ENCODE measurements around the gene DBX1.

DBX1 gene

DNA sequence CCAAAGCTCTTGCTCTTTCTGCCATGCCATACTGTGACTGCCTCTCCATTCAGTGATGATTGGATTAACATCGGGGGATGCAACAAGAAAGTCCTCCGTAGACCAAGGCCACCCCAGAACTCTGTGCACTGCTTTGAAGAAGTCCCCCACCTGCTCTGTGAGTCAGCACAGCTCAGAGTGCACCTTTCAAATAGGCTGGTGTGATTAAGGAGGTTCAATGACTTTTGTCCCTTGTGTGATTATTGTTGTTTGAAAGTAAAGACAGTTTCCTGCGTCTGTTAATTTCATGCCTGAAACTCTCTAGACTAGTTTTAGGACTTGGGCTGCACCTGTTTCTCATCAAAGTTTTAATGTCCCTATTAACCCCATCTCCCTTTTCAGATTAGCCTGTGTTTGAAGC, 33.0 kb upstream of the DBX1 start:
- no peak for DNase-seq (ENCODE audit: low read depth, low spot score)
- Histone ChIP-seq H3K4me1 (ENCODE audit: control insufficient read depth, insufficient read depth, low read length) (no peaks in the 10 kb centered on the region), H3K27ac (ENCODE audit: low read length) (no peak overlapping the region), H3K4me3 (ENCODE audit: low read length) (no peak overlapping the region), H3K27me3 (ENCODE audit: control insufficient read depth, insufficient read depth, low read length) (peaks cover 12% of the 10 kb centered on the region), H3K36me3 (ENCODE audit: control insufficient read depth, insufficient read depth, low read length) (no peaks in the 10 kb centered on the region), H3K9me3 (ENCODE audit: control insufficient read depth, insufficient read depth, low read length) (no peaks in the 10 kb centered on the region)
- WGBS (ENCODE audit: insufficient coverage, insufficient read length): no CpG with 5 or more reads among the region's 3 CpGs

DNA sequence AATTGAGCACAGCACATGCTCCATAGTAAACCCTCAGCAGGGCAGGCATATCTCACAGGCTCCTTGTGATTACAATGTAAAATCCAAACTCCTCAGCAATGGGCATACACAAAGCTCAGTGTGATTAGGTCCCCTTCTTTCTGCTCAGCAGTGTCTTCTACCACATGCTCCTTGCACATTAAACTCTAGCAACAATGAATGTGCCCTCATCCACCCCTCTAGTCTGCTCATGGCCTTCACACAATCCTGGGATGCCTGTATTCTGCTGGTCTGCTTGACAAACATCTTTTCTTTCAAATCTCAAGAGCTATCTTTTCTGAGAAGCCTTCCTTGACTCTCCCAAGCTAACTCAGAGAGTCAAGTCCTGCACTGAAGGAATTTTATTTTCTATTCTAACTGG, 32.4 kb upstream of the DBX1 start:
- Histone ChIP-seq H3K4me3 (ENCODE audit: low read length) (no peak overlapping the region), H3K4me1 (ENCODE audit: control insufficient read depth, insufficient read depth, low read length) (no peaks in the 10 kb centered on the region), H3K27ac (ENCODE audit: low read length) (no peak overlapping the region), H3K27me3 (ENCODE audit: control insufficient read depth, insufficient read depth, low read length) (peaks cover 10% of the 10 kb centered on the region), H3K36me3 (ENCODE audit: control insufficient read depth, insufficient read depth, low read length) (no peaks in the 10 kb centered on the region), H3K9me3 (ENCODE audit: control insufficient read depth, insufficient read depth, low read length) (no peaks in the 10 kb centered on the region)
- no peak for DNase-seq (ENCODE audit: low read depth, low spot score)

DNA sequence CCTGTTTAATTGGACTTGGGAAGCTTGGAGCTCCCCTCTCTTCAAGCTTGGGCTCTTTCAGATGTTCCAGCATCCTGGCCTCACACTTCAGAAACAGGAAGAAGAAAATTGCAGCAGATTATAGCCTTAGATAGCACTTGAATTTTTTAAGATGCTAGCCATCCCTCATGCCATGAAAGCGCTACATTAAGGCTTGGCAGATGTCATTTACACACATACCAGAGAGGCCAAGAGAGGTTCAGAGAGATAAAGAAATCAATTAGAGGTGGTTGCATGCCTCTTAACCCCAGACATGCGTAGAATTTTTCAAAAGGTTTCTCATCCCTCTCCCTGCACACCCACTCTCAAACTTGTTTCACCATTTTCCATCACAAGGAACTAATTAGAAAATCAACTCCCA, 31.9 kb upstream of the DBX1 start:
- Histone ChIP-seq H3K36me3 (ENCODE audit: control insufficient read depth, insufficient read depth, low read length) (no peaks in the 10 kb centered on the region), H3K27ac (ENCODE audit: low read length) (no peak overlapping the region), H3K27me3 (ENCODE audit: control insufficient read depth, insufficient read depth, low read length) (peaks cover 12% of the 10 kb centered on the region), H3K9me3 (ENCODE audit: control insufficient read depth, insufficient read depth, low read length) (no peaks in the 10 kb centered on the region), H3K4me3 (ENCODE audit: low read length) (no peak overlapping the region), H3K4me1 (ENCODE audit: control insufficient read depth, insufficient read depth, low read length) (no peaks in the 10 kb centered on the region)
- WGBS (ENCODE audit: insufficient coverage, insufficient read length): no CpG with 5 or more reads among the region's 2 CpGs
- no peak for DNase-seq (ENCODE audit: low read depth, low spot score)

DNA sequence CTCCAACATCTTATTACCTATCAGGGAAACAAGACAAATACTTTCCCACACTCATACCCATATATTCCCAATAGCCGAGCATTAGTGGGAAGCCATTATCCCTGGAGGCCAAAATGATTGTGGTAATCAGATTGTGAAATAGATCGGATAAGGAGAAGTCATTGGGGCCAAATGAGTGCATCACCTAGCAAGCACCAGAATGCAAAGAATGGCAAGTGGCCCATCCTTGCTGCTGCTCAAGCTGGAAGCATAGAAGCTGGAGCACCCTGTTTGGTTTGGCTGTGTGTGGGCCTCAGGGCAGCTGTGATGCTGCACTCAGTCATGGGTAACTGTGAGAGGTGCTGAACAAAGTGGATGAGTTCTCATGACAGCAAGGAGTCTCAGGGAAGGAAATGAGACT, 18.7 kb upstream of the DBX1 start:
- DNase-seq (ENCODE audit: low read depth, low spot score): no peak
- WGBS (ENCODE audit: insufficient coverage, insufficient read length): no CpG with 5 or more reads among the region's 2 CpGs
- no peaks in the 10 kb centered on the region for H3K9me3 ChIP-seq (ENCODE audit: control insufficient read depth, insufficient read depth, low read length)
- H3K27ac ChIP-seq (ENCODE audit: low read length): no peak overlapping the region
- no peaks in the 10 kb centered on the region for H3K36me3 ChIP-seq (ENCODE audit: control insufficient read depth, insufficient read depth, low read length)
- H3K27me3 ChIP-seq (ENCODE audit: control insufficient read depth, insufficient read depth, low read length): no peaks in the 10 kb centered on the region
- no peak overlapping the region for H3K4me3 ChIP-seq (ENCODE audit: low read length)
- no peaks in the 10 kb centered on the region for H3K4me1 ChIP-seq (ENCODE audit: control insufficient read depth, insufficient read depth, low read length)

DNA sequence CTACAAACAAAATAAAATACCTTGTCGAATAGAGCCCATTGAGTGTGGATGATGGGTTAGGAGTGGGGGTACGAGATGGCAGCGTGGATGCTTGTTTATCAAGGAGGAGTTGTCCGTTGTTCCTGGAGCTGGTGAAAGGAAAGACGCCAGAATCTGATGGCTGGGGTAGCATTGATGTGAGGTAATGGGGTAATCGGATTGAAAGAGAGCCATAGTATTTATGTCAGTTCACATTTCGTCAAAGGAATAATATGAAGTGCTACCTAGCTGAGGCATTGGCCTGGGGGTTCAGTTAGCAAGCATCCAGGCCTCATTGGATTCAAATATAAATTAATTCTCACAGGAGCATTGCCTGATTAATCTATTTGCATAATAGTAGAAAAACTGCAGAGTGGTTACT, 16.9 kb upstream of the DBX1 start:
- no CpG with 5 or more reads among the region's 7 CpGs for WGBS (ENCODE audit: insufficient coverage, insufficient read length)
- peaks cover 4% of the 10 kb centered on the region; the same call in 1 of the 2 replicates for H3K27me3 ChIP-seq (ENCODE audit: control insufficient read depth, insufficient read depth, low read length)

DNA sequence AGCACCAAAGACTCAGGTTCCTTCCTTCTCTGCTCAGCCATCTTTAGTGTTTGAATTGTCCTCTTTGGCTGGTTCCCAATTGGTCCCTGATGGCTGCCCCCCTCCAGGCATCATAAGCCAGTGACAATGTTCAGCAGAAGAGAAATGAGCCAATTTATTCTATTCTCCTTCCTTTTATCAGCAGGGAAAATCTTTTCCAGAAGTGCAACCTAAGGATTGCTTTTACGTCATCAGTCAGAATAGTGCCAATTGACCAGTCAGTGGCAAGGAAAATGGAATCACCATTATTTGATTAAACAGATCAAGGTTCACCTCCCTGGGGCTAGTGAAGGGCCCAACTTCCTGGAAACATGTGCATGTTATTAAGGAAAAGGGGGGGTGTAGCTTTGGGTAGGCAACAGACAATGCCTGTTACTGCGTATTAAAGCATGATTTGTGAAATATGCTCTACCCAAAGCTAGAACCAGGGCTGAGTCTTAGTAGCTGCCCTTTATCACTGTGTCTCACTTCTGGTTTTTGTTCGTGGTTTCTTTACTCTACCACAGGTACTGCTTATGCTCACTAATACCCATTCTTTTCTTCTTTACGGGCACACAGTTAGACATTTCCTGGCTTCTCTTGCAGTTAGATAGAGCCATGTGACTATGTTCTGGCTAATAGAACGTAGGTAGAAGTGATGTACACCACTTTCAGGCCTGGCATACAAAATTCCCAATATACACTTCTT, 12.6 kb upstream of the DBX1 start:
- DNase-seq (ENCODE audit: low read depth, low spot score): no peak
- Histone ChIP-seq H3K4me1 (ENCODE audit: control insufficient read depth, insufficient read depth, low read length) (no peaks in the 10 kb centered on the region), H3K9me3 (ENCODE audit: control insufficient read depth, insufficient read depth, low read length) (no peaks in the 10 kb centered on the region), H3K36me3 (ENCODE audit: control insufficient read depth, insufficient read depth, low read length) (no peaks in the 10 kb centered on the region), H3K4me3 (ENCODE audit: low read length) (no peak overlapping the region), H3K27ac (ENCODE audit: low read length) (no peak overlapping the region), H3K27me3 (ENCODE audit: control insufficient read depth, insufficient read depth, low read length) (peaks cover 8% of the 10 kb centered on the region)
- no CpG with 5 or more reads among the region's 5 CpGs for WGBS (ENCODE audit: insufficient coverage, insufficient read length)

More for the DNA sequence above, 16.9 kb upstream of the DBX1 start:
- Histone ChIP-seq H3K27ac (ENCODE audit: low read length) (no peak overlapping the region), H3K4me3 (ENCODE audit: low read length) (no peak overlapping the region), H3K4me1 (ENCODE audit: control insufficient read depth, insufficient read depth, low read length) (no peaks in the 10 kb centered on the region), H3K9me3 (ENCODE audit: control insufficient read depth, insufficient read depth, low read length) (no peaks in the 10 kb centered on the region), H3K36me3 (ENCODE audit: control insufficient read depth, insufficient read depth, low read length) (no peaks in the 10 kb centered on the region)
- no peak for DNase-seq (ENCODE audit: low read depth, low spot score)

DNA sequence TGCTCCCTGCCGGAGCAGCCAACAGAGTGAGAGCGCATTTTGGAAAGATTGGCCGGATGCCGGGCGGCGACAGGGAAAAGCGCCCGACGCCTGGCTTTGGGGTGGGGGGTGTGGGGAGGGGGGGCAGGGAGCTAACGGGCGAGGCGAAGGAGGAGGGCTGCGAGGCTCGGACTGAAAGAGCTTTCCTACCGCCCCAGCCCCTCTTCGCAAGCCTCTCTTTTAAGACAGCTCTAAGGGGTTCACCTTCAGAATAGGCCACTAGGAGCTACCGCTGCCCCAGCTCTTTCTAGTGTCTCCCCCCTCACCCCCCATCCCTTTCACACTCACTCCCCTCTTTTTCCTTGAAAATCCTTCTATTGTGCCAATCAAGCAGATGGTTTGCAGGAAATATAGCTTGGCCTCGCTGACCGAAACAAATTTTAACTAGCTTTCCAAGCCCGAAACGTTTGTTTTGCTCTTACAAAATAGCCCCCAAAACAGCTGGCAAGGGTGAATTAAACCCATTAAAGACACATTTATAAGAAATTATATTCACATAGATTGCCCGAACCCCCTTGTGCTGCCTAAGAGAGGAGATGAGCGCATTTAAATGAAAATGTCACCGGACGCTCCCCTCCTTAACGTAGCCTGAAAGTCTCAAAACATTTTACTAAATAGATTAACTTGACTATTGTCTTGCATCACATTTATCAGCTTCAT, 3.7 kb upstream of the DBX1 start:
- peak overlapping the region; percentile 18; the same call in 1 of the 2 replicates for H3K4me3 ChIP-seq (ENCODE audit: low read length)
- H3K36me3 ChIP-seq (ENCODE audit: control insufficient read depth, insufficient read depth, low read length): no peaks in the 10 kb centered on the region
- H3K9me3 ChIP-seq (ENCODE audit: control insufficient read depth, insufficient read depth, low read length): no peaks in the 10 kb centered on the region
- H3K27ac ChIP-seq (ENCODE audit: low read length): no peak overlapping the region
- no CpG with 5 or more reads among the region's 26 CpGs for WGBS (ENCODE audit: insufficient coverage, insufficient read length)
- H3K4me1 ChIP-seq (ENCODE audit: control insufficient read depth, insufficient read depth, low read length): peaks cover 3% of the 10 kb centered on the region
- no peak for DNase-seq (ENCODE audit: low read depth, low spot score)
- H3K27me3 ChIP-seq (ENCODE audit: control insufficient read depth, insufficient read depth, low read length): peaks cover 86% of the 10 kb centered on the region

DNA sequence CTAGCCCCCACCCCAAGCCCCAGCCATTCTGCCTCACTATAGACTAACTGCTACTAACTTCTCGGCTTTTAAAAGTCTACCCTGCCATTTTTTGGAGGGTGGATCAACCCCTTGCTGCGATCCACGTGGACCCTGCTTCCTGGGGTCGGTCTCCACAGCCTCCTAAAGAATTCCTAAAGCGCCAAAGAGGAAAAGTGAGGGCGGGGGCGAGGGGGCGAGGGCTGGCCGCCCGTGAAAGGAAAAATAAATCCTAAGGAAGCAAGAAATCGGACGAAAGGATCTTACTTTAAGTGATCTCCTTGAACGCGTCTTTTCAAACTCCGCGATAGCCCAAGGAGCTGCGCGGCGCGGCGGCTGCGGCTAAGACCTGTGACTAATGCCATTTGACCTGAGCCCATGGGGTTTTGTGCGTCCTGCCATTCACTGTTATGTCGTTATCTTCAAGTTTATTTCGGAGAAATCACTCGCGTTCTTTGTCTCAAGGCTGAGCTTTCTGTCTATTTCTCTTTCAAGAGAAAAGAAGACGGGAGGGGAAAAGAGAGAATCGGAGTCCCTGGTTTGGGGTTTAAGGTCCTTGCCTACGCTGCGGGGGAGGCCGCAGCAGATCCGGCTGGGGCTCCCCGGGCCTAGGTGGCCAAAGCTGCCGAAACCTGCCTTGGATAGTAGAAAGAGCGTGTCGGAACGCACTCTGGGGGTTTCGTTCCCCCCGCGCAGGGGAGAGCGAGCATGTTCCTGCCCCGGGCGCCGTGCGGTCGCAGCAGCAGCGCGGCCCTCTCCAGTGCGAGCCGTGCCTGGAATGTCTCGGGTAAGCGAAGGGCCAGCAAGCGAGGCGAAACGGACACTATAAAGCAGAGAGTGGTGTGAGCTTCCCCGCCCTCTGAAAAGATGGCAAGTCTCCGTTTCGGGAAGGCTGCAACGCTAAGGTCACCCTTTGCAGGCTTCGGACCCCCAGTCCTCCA, 2.8 kb upstream of the DBX1 start:
- H3K4me3 ChIP-seq (ENCODE audit: low read length): peak overlapping the region; percentile 18; the same call in 1 of the 2 replicates
- H3K9me3 ChIP-seq (ENCODE audit: control insufficient read depth, insufficient read depth, low read length): no peaks in the 10 kb centered on the region
- no CpG with 5 or more reads among the region's 61 CpGs for WGBS (ENCODE audit: insufficient coverage, insufficient read length)
- no peaks in the 10 kb centered on the region for H3K36me3 ChIP-seq (ENCODE audit: control insufficient read depth, insufficient read depth, low read length)
- peaks cover 6% of the 10 kb centered on the region for H3K4me1 ChIP-seq (ENCODE audit: control insufficient read depth, insufficient read depth, low read length)
- peaks cover 92% of the 10 kb centered on the region for H3K27me3 ChIP-seq (ENCODE audit: control insufficient read depth, insufficient read depth, low read length)
- no peak for DNase-seq (ENCODE audit: low read depth, low spot score)
- no peak overlapping the region for H3K27ac ChIP-seq (ENCODE audit: low read length)

DNA sequence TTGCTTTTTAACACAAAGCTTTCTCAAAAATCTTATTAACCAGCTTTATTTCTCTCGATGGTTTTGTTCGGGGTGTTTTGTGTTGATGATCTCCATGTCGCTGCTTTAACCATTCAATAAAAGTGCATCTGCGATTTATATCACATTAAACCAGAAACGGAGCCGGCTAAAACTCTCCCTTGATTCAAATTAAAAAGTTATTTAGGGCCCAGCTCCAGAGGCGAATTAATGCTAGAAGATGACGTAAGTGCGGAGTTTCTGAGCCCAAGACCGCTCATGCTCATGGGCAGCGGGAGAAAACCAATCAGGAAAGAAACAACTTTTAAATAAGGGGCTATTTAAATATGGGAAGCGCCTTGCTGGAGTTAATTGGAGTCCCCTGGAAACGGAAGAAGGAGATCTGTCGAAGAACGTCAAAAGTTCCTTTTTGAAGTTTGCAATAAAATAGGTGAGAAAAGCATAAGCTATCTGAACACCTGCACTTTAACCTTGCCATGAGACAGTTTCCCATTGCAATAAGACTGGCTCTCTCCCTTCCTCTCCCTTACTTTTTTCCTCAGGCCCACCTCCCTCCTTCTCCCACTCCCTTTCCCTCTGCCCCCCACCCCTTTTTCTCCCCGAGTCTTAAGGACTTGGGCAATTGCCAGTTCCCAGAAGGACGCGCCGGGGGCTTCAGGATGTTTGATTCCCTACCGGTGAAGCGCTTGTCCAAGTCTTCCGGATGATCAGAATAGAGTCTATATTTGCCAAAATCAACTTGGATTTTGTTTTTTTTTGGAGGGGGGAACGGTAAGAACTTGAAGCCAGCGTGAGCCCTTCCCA, 1.9 kb upstream of the DBX1 start:
- no peak overlapping the region for H3K4me3 ChIP-seq (ENCODE audit: low read length)
- no CpG with 5 or more reads among the region's 24 CpGs for WGBS (ENCODE audit: insufficient coverage, insufficient read length)
- peaks cover 6% of the 10 kb centered on the region for H3K4me1 ChIP-seq (ENCODE audit: control insufficient read depth, insufficient read depth, low read length)
- H3K27ac ChIP-seq (ENCODE audit: low read length): no peak overlapping the region
- H3K9me3 ChIP-seq (ENCODE audit: control insufficient read depth, insufficient read depth, low read length): no peaks in the 10 kb centered on the region
- no peaks in the 10 kb centered on the region for H3K36me3 ChIP-seq (ENCODE audit: control insufficient read depth, insufficient read depth, low read length)
- no peak for DNase-seq (ENCODE audit: low read depth, low spot score)
- peaks cover 91% of the 10 kb centered on the region for H3K27me3 ChIP-seq (ENCODE audit: control insufficient read depth, insufficient read depth, low read length)

Data from iPS DF 6.9 (cell line).